ENCODE measurements around the gene THOC6. TPM values are rescaled to one million over a fixed set of nuclear protein-coding genes. Genes with fewer than 3 reads are reported as not detected.

THOC6 gene
- total RNA-seq, 1 experiment from 2014 or later = 76.5 TPM

DNA sequence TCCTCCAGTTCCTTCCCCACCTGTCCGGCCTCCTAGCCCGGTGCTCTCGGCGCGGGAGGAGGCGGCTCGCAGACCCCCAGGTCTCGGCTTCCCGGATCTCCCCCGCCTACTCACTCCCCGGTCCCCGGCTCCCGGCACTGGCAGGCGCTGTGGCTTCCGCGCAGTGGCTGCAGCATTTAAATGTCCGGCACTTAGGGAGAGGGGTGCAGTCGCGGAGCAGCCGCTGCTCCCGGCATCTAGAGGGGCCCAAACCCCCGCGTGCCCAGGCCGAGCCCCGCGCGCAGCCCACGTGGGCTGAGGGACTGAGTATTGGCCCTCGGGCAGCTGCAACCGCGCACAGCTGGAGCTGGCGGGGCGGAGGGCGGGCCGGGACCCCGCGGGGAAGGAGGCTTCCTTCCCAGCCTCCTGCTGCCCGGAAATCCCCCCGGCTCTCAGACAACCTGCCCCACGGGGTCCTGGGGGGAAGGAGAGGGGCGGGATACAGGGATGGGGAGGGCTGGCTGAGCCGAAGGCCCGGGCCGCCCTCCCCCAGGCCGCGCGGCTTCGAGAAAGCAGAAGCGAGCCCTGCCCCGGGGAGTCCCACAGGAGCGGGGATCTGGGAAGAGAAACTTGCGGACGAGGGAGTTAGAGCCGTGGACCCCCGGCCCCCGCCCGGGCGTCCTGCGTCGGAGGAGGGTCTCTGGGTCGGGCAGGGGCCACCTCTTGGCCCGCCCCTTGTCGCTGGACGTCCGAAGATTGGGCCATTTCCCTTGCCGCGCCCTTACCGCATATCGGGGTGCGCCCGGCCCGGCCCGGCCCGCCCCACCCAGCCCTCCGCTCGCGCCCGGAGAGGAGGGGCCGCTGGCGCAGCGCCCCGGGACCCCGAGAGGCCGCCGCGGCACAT lies 22.2 kb downstream of the THOC6 start, which contains the start of gene MMP25 (continued):
- TF ChIP-seq, protein P1, sequence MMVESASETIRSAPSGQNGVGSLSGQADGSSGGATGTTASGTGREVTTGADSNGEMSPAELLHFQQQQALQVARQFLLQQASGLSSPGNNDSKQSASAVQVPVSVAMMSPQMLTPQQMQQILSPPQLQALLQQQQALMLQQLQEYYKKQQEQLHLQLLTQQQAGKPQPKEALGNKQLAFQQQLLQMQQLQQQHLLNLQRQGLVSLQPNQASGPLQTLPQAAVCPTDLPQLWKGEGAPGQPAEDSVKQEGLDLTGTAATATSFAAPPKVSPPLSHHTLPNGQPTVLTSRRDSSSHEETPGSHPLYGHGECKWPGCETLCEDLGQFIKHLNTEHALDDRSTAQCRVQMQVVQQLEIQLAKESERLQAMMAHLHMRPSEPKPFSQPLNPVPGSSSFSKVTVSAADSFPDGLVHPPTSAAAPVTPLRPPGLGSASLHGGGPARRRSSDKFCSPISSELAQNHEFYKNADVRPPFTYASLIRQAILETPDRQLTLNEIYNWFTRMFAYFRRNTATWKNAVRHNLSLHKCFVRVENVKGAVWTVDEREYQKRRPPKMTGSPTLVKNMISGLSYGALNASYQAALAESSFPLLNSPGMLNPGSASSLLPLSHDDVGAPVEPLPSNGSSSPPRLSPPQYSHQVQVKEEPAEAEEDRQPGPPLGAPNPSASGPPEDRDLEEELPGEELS (CRISPR knock-in tag; IDR thresholded peaks at IDR 0.05) = peak; percentile 69; the same call in 1 of the 2 replicates
- TF ChIP-seq, protein P2, sequence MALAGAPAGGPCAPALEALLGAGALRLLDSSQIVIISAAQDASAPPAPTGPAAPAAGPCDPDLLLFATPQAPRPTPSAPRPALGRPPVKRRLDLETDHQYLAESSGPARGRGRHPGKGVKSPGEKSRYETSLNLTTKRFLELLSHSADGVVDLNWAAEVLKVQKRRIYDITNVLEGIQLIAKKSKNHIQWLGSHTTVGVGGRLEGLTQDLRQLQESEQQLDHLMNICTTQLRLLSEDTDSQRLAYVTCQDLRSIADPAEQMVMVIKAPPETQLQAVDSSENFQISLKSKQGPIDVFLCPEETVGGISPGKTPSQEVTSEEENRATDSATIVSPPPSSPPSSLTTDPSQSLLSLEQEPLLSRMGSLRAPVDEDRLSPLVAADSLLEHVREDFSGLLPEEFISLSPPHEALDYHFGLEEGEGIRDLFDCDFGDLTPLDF (CRISPR knock-in tag; IDR thresholded peaks at IDR 0.05) = peak; percentile 11; the same call in 1 of the 2 replicates
- TF ChIP-seq, protein P3, sequence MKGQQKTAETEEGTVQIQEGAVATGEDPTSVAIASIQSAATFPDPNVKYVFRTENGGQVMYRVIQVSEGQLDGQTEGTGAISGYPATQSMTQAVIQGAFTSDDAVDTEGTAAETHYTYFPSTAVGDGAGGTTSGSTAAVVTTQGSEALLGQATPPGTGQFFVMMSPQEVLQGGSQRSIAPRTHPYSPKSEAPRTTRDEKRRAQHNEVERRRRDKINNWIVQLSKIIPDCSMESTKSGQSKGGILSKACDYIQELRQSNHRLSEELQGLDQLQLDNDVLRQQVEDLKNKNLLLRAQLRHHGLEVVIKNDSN (CRISPR knock-in tag; IDR thresholded peaks at IDR 0.05) = peak; percentile 56; the same call in 1 of the 2 replicates
- TF ChIP-seq ETV6 (CRISPR knock-in tag; IDR thresholded peaks at IDR 0.05) = peak; percentile 52; the same call in 1 of the 2 replicates
- TF ChIP-seq, protein P4, sequence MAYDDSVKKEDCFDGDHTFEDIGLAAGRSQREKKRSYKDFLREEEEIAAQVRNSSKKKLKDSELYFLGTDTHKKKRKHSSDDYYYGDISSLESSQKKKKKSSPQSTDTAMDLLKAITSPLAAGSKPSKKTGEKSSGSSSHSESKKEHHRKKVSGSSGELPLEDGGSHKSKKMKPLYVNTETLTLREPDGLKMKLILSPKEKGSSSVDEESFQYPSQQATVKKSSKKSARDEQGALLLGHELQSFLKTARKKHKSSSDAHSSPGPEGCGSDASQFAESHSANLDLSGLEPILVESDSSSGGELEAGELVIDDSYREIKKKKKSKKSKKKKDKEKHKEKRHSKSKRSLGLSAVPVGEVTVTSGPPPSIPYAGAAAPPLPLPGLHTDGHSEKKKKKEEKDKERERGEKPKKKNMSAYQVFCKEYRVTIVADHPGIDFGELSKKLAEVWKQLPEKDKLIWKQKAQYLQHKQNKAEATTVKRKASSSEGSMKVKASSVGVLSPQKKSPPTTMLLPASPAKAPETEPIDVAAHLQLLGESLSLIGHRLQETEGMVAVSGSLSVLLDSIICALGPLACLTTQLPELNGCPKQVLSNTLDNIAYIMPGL (CRISPR knock-in tag; IDR thresholded peaks at IDR 0.05) = peak; percentile 58; the same call in 1 of the 2 replicates
- no peak for TF ChIP-seq FOXJ3 (CRISPR knock-in tag; IDR thresholded peaks at IDR 0.05; ENCODE audit: borderline replicate concordance)
- no peak for TF ChIP-seq MXD4 (CRISPR knock-in tag; IDR thresholded peaks at IDR 0.05; ENCODE audit: borderline replicate concordance)
- TF ChIP-seq, protein P5, sequence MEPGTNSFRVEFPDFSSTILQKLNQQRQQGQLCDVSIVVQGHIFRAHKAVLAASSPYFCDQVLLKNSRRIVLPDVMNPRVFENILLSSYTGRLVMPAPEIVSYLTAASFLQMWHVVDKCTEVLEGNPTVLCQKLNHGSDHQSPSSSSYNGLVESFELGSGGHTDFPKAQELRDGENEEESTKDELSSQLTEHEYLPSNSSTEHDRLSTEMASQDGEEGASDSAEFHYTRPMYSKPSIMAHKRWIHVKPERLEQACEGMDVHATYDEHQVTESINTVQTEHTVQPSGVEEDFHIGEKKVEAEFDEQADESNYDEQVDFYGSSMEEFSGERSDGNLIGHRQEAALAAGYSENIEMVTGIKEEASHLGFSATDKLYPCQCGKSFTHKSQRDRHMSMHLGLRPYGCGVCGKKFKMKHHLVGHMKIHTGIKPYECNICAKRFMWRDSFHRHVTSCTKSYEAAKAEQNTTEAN (CRISPR knock-in tag; IDR thresholded peaks at IDR 0.05) = no peak
- TF ChIP-seq, protein P6, sequence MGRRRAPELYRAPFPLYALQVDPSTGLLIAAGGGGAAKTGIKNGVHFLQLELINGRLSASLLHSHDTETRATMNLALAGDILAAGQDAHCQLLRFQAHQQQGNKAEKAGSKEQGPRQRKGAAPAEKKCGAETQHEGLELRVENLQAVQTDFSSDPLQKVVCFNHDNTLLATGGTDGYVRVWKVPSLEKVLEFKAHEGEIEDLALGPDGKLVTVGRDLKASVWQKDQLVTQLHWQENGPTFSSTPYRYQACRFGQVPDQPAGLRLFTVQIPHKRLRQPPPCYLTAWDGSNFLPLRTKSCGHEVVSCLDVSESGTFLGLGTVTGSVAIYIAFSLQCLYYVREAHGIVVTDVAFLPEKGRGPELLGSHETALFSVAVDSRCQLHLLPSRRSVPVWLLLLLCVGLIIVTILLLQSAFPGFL (CRISPR knock-in tag; IDR thresholded peaks at IDR 0.05; ENCODE audit: borderline replicate concordance) = no peak
- TF ChIP-seq PRRX2 (CRISPR knock-in tag; IDR thresholded peaks at IDR 0.05) = no peak
- peak; percentile 66; the same call in 1 of the 2 replicates for TF ChIP-seq SP1 (CRISPR knock-in tag; conservative IDR thresholded peaks at IDR 0.05)
- TF ChIP-seq, protein P7, sequence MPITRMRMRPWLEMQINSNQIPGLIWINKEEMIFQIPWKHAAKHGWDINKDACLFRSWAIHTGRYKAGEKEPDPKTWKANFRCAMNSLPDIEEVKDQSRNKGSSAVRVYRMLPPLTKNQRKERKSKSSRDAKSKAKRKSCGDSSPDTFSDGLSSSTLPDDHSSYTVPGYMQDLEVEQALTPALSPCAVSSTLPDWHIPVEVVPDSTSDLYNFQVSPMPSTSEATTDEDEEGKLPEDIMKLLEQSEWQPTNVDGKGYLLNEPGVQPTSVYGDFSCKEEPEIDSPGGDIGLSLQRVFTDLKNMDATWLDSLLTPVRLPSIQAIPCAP (CRISPR knock-in tag; IDR thresholded peaks at IDR 0.05) = no peak
- TF ChIP-seq, protein P8, sequence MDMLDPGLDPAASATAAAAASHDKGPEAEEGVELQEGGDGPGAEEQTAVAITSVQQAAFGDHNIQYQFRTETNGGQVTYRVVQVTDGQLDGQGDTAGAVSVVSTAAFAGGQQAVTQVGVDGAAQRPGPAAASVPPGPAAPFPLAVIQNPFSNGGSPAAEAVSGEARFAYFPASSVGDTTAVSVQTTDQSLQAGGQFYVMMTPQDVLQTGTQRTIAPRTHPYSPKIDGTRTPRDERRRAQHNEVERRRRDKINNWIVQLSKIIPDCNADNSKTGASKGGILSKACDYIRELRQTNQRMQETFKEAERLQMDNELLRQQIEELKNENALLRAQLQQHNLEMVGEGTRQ (CRISPR knock-in tag; IDR thresholded peaks at IDR 0.05) = peak; percentile 68
- TF ChIP-seq TEAD1 (CRISPR knock-in tag; IDR thresholded peaks at IDR 0.05) = 0 out of 2 replicates have a peak, but pooled peaks have one; percentile 20
- TF ChIP-seq CREB1 (CRISPR knock-in tag; IDR thresholded peaks at IDR 0.05) = no peak
- TF ChIP-seq, protein P9, sequence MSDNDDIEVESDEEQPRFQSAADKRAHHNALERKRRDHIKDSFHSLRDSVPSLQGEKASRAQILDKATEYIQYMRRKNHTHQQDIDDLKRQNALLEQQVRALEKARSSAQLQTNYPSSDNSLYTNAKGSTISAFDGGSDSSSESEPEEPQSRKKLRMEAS (CRISPR knock-in tag; IDR thresholded peaks at IDR 0.05) = peak; percentile 66; the same call in 1 of the 2 replicates
- TF ChIP-seq FOXK1 (CRISPR knock-in tag; IDR thresholded peaks at IDR 0.05) = no peak
- no peak; the same call in 1 of the 2 replicates for TF ChIP-seq JUN (CRISPR knock-in tag; IDR thresholded peaks at IDR 0.05)
- TF ChIP-seq, protein P10, sequence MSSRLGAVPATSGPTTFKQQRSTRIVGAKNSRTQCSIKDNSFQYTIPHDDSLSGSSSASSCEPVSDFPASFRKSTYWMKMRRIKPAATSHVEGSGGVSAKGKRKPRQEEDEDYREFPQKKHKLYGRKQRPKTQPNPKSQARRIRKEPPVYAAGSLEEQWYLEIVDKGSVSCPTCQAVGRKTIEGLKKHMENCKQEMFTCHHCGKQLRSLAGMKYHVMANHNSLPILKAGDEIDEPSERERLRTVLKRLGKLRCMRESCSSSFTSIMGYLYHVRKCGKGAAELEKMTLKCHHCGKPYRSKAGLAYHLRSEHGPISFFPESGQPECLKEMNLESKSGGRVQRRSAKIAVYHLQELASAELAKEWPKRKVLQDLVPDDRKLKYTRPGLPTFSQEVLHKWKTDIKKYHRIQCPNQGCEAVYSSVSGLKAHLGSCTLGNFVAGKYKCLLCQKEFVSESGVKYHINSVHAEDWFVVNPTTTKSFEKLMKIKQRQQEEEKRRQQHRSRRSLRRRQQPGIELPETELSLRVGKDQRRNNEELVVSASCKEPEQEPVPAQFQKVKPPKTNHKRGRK (CRISPR knock-in tag; IDR thresholded peaks at IDR 0.05; ENCODE audit: borderline replicate concordance) = no peak
- TF ChIP-seq ZNF423 (CRISPR knock-in tag; IDR thresholded peaks at IDR 0.05) = peak; percentile 79
- TF ChIP-seq, protein P11, sequence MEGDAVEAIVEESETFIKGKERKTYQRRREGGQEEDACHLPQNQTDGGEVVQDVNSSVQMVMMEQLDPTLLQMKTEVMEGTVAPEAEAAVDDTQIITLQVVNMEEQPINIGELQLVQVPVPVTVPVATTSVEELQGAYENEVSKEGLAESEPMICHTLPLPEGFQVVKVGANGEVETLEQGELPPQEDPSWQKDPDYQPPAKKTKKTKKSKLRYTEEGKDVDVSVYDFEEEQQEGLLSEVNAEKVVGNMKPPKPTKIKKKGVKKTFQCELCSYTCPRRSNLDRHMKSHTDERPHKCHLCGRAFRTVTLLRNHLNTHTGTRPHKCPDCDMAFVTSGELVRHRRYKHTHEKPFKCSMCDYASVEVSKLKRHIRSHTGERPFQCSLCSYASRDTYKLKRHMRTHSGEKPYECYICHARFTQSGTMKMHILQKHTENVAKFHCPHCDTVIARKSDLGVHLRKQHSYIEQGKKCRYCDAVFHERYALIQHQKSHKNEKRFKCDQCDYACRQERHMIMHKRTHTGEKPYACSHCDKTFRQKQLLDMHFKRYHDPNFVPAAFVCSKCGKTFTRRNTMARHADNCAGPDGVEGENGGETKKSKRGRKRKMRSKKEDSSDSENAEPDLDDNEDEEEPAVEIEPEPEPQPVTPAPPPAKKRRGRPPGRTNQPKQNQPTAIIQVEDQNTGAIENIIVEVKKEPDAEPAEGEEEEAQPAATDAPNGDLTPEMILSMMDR (IDR thresholded peaks at IDR 0.05) = no peak
- no peak for TF ChIP-seq TP53 (CRISPR knock-in tag; IDR thresholded peaks at IDR 0.05)
- TF ChIP-seq GABPB1 (CRISPR knock-in tag; IDR thresholded peaks at IDR 0.05) = no peak
- TF ChIP-seq HMGA2 (CRISPR knock-in tag; IDR thresholded peaks at IDR 0.05) = no peak

Measured in WTC11 (cell line).